Neuronal stem cell (in vitro differentiated cells): ENCODE data around the gene LAPTM4A.

Experiments
- DNase-seq: peaks from one replicate; pipeline ENCODE4 v3.0.0-alpha.2; 2013; ENCODE audit warnings: low spot score
- H2AFZ ChIP-seq: one replicate; pipeline ENCODE4 v1.6.1; 2013; ENCODE audit warnings: mild to moderate bottlenecking, low read length, inconsistent platforms
- H2AK5ac ChIP-seq: 2 replicates; pipeline ENCODE4 v1.6.1; 2013; ENCODE audit warnings: low read depth, mild to moderate bottlenecking, inconsistent platforms, low read length, moderate library complexity, mixed read lengths
- H2BK120ac ChIP-seq: 2 replicates; pipeline ENCODE4 v1.6.1; 2013; ENCODE audit warnings: low read depth, mild to moderate bottlenecking, inconsistent platforms, low read length, moderate library complexity, mixed read lengths
- H2BK12ac ChIP-seq: one replicate; pipeline ENCODE4 v1.6.1; 2013; ENCODE audit warnings: low read length, inconsistent platforms
- H2BK15ac ChIP-seq: 2 replicates; pipeline ENCODE4 v1.6.1; 2013; ENCODE audit warnings: mild to moderate bottlenecking, low read length, inconsistent platforms, mixed read lengths
- H2BK5ac ChIP-seq: one replicate; pipeline ENCODE4 v1.6.1; 2013; ENCODE audit warnings: inconsistent platforms, mild to moderate bottlenecking, low read length, moderate library complexity
- H3K14ac ChIP-seq: one replicate; pipeline ENCODE4 v1.6.1; 2013; ENCODE audit warnings: low read length, inconsistent platforms
- H3K18ac ChIP-seq: 2 replicates; pipeline ENCODE4 v1.6.1; 2013; ENCODE audit warnings: low read length, inconsistent platforms
- H3K23ac ChIP-seq: 2 replicates; pipeline ENCODE4 v1.6.1; 2013; ENCODE audit warnings: low read depth, mild to moderate bottlenecking, mixed read lengths, low read length, inconsistent platforms; ENCODE audit not compliant: poor library complexity
- H3K27ac ChIP-seq: replicated peaks from 3 replicates; pipeline ENCODE4 v1.5.1; 2013; ENCODE audit warnings: low read length, inconsistent platforms
- H3K27me3 ChIP-seq, 3 experiments: 2 replicates each; pipeline ENCODE4 v1.6.1; 2013; ENCODE audit warnings: low read length in 3 of 3, mild to moderate bottlenecking in 2 of 3, inconsistent platforms in 1 of 3, low read depth in 1 of 3, mixed read lengths in 1 of 3, moderate library complexity in 1 of 3; ENCODE audit not compliant: control insufficient read depth in 3 of 3, insufficient read depth in 3 of 3
- H3K36me3 ChIP-seq, 2 donors: replicated peaks in 1 of 2; 2 replicates each; pipeline ENCODE4 v1.6.1; 2013; ENCODE audit warnings: low read length in 2 of 2; ENCODE audit not compliant: control insufficient read depth in 2 of 2, insufficient read depth in 2 of 2
- H3K4ac ChIP-seq: 2 replicates; pipeline ENCODE4 v1.6.1; 2013; ENCODE audit warnings: inconsistent platforms, mild to moderate bottlenecking, low read length, moderate library complexity
- H3K4me1 ChIP-seq, 2 donors: 1 replicate in 1 of 2; 2 replicates in 1 of 2; pipeline ENCODE4 v1.6.1; 2013; ENCODE audit warnings: low read length in 2 of 2, low read depth in 1 of 2; ENCODE audit not compliant: control insufficient read depth in 2 of 2, insufficient read depth in 1 of 2
- H3K4me2 ChIP-seq: one replicate; pipeline ENCODE4 v1.6.1; 2013; ENCODE audit warnings: mild to moderate bottlenecking, low read length, inconsistent platforms; ENCODE audit not compliant: insufficient read depth, poor library complexity, severe bottlenecking
- H3K4me3 ChIP-seq, 2 donors: 2 replicates each; pipeline ENCODE4 v1.5.1; 2013; ENCODE audit warnings: low read length in 2 of 2, mild to moderate bottlenecking in 2 of 2, inconsistent platforms in 1 of 2, moderate library complexity in 1 of 2
- H3K79me1 ChIP-seq: one replicate; pipeline ENCODE4 v1.6.1; 2013; ENCODE audit warnings: low read depth, mild to moderate bottlenecking, inconsistent platforms, low read length, moderate library complexity
- H3K9ac ChIP-seq: one replicate; pipeline ENCODE4 v1.6.1; 2013; ENCODE audit warnings: mild to moderate bottlenecking, low read depth, low read length, inconsistent platforms; ENCODE audit not compliant: poor library complexity
- H3K9me3 ChIP-seq, 2 donors: replicated peaks in 1 of 2; 2 replicates each; pipeline versions ENCODE3 to v1.6.1; 2013; ENCODE audit warnings: low read length in 2 of 2, mild to moderate bottlenecking in 2 of 2, inconsistent platforms in 1 of 2, low read depth in 1 of 2, mixed read lengths in 1 of 2, moderate library complexity in 1 of 2; ENCODE audit not compliant: control insufficient read depth in 2 of 2, insufficient read depth in 1 of 2
- H4K8ac ChIP-seq: one replicate; pipeline ENCODE4 v1.6.1; 2013; ENCODE audit warnings: low read depth, mild to moderate bottlenecking, inconsistent platforms, low read length, moderate library complexity
- H4K91ac ChIP-seq: one replicate; pipeline ENCODE4 v1.6.1; 2013; ENCODE audit warnings: low read length, low read depth, mild to moderate bottlenecking, inconsistent platforms; ENCODE audit not compliant: poor library complexity
- WGBS, 2 donors: extraction: QIAGEN DNeasy Blood & Tissue Kit; methylation state at CpG; one replicate each; pipeline ENCODE4 v1.1.7; 2013; ENCODE audit warnings: missing lambda C conversion rate in 2 of 2, mixed read lengths in 1 of 2; ENCODE audit not compliant: insufficient read length in 2 of 2, insufficient replicate concordance in 1 of 2; ENCODE audit errors: extremely low coverage in 2 of 2; 5-methylcytosine and 5-hydroxymethylcytosine counted together

LAPTM4A gene

DNA sequence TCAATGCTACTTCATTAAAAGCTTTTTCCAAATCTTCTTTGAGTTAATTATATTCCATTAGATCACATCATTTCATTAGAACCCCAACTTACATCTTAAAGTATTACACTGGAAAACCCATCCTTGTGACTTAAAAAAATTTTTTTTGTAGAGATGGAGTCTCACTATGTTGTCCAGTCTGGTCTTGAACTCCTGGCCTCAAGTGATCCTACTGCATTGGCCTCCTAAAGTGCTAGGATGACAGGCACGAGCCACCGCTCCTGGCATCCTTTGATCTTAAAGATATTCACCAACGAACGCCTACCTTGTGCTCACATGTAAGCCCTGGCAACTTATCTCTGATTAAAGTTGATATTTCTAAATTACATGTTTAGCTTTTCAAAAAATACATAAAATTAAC, 6.7 kb downstream of the LAPTM4A start:
- Histone ChIP-seq H4K8ac (no peak overlapping the region), H3K23ac (no peak overlapping the region), H3K9ac (no peak overlapping the region), H3K4me1 (peaks cover 4 to 9% of the 10 kb centered on the region in 2 donors), H3K27me3 (no peaks in the 10 kb centered on the region), H4K91ac (no peak overlapping the region), H2BK120ac (no peak overlapping the region), H3K14ac (no peak overlapping the region), H3K4me3 (no peak overlapping the region), H2BK12ac (no peak overlapping the region), H3K4ac (no peak overlapping the region), H2BK15ac (no peak overlapping the region), H3K9me3 (no peaks in the 10 kb centered on the region), H3K36me3 (peaks cover 10 to 68% of the 10 kb centered on the region in 2 donors), H3K4me2 (no peak overlapping the region), H3K18ac (no peak overlapping the region), H3K79me1 (peaks cover 2% of the 10 kb centered on the region), H2AFZ (no peak overlapping the region), H3K27ac (no peak overlapping the region), H2AK5ac (no peak overlapping the region), H2BK5ac (no peak overlapping the region)
- DNase-seq, result no peak
- WGBS, 2 donors, result no CpG with 5 or more reads among the region's 4 CpGs

DNA sequence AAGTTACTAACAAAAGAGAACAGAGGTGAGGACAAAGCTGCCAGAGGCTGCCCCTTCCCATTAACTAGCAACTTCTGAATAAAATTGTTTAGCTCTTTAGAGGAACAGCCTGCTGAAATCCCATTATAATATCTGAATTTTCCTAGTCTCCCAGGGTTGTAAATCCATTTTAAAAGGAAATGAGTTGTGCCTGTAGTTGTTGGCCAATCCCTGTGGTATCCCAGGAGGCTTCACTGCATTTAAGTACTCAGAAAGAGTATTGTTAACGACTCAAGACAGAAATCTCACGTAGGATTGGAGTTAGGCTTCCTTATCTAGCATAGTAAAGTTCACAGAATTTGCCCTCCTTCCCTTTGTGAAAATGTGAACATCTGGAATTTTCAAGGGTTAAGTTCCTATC, 8.9 kb downstream of the LAPTM4A start:
- no peak overlapping the region for H3K4me3 ChIP-seq
- no peak overlapping the region for H3K27ac ChIP-seq

DNA sequence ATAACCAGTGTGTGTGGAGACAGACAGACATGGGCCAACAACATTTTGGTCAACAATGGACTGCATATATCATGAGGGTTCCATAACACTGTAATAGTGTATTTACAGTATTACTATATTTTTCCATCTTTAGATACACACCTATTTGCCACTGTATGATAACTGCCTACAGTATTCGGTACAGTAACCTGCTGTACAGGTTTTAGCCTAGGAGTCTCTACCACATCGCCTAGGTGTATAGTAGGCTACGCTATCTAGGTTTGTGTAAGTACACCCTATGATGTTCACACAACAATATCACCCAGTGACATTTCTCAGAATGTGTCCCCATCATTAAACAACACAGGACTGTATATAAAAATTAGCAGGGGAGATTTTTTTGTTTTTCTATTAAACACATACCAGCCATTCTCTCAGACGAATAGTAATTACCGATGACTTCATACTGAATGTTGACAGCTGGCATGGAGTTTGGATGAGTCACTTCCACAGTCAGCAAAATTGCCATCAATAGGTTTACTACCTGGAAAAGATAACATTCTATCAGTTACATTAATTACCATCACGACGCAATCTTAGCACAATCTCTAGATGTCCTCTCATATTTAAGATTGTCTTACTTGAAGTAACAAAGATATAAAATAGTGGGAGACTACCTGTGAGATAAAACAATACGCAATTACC, 10.8 kb downstream of the LAPTM4A start:
- no peak overlapping the region for H3K18ac ChIP-seq
- no peaks in the 10 kb centered on the region for H3K27me3 ChIP-seq
- peaks cover 23 to 92% of the 10 kb centered on the region in 2 donors for H3K36me3 ChIP-seq
- H2BK5ac ChIP-seq, result no peak overlapping the region
- H2BK15ac ChIP-seq, result no peak overlapping the region
- H3K4me3 ChIP-seq, result no peak overlapping the region
- no peak overlapping the region for H3K27ac ChIP-seq
- DNase-seq, result no peak
- no peak overlapping the region for H3K23ac ChIP-seq
- no CpG with 5 or more reads among the region's 8 CpGs for WGBS, 2 donors
- no peak overlapping the region for H2BK120ac ChIP-seq
- H3K4me2 ChIP-seq, result no peak overlapping the region
- H4K91ac ChIP-seq, result no peak overlapping the region
- no peaks in the 10 kb centered on the region for H3K9me3 ChIP-seq
- no peak overlapping the region for H2BK12ac ChIP-seq
- no peak overlapping the region for H4K8ac ChIP-seq
- H3K14ac ChIP-seq, result no peak overlapping the region
- H3K79me1 ChIP-seq, result no peaks in the 10 kb centered on the region
- H2AK5ac ChIP-seq, result no peak overlapping the region
- no peak overlapping the region for H3K4ac ChIP-seq
- no peak overlapping the region for H3K9ac ChIP-seq
- H2AFZ ChIP-seq, result no peak overlapping the region
- no peaks in the 10 kb centered on the region for H3K4me1 ChIP-seq

More for the DNA sequence above, 8.9 kb downstream of the LAPTM4A start:
- no peak overlapping the region for H2AFZ ChIP-seq
- H2BK5ac ChIP-seq, result no peak overlapping the region
- H2BK120ac ChIP-seq, result no peak overlapping the region
- no peak overlapping the region for H2AK5ac ChIP-seq
- H3K27me3 ChIP-seq, result no peaks in the 10 kb centered on the region
- H2BK12ac ChIP-seq, result no peak overlapping the region
- no peak for DNase-seq
- H3K23ac ChIP-seq, result no peak overlapping the region
- no peak overlapping the region for H4K8ac ChIP-seq
- no peak overlapping the region for H4K91ac ChIP-seq
- H3K14ac ChIP-seq, result no peak overlapping the region
- H3K9ac ChIP-seq, result no peak overlapping the region
- no peak overlapping the region for H3K18ac ChIP-seq
- H3K4me1 ChIP-seq, result no peaks in the 10 kb centered on the region
- H3K9me3 ChIP-seq, result no peaks in the 10 kb centered on the region
- no CpG with 5 or more reads among the region's 2 CpGs for WGBS, 2 donors
- no peaks in the 10 kb centered on the region for H3K79me1 ChIP-seq
- H3K36me3 ChIP-seq, result peaks cover 14 to 82% of the 10 kb centered on the region in 2 donors
- no peak overlapping the region for H2BK15ac ChIP-seq
- H3K4ac ChIP-seq, result no peak overlapping the region
- H3K4me2 ChIP-seq, result no peak overlapping the region

DNA sequence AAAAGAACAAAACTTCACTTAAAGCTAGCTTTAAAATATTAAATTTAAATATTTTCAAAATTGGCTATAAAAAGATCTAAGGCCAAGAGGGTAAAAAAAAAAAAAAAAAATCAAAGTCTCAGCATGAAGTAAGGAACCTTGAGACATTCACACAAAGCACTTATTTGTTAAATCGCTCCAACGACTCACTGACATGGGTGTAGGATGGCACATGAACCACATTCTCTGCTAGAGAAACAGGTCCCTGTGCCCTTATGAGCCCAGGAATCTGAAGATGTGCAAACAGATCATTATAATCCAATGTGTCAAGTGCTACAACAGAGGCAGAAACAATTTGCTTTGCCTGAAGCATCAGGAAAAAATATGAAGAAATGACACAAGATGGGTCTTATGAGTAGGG, 13.8 kb downstream of the LAPTM4A start:
- no peak for DNase-seq
- H3K27ac ChIP-seq, result no peak overlapping the region
- H3K4ac ChIP-seq, result no peak overlapping the region
- no peak overlapping the region for H4K91ac ChIP-seq
- H2BK15ac ChIP-seq, result no peak overlapping the region
- H3K4me3 ChIP-seq, result no peak overlapping the region
- WGBS, 2 donors, result no CpG with 5 or more reads among the region's 2 CpGs
- H3K27me3 ChIP-seq, result no peaks in the 10 kb centered on the region
- H2AK5ac ChIP-seq, result no peak overlapping the region
- no peak overlapping the region for H2AFZ ChIP-seq
- H2BK120ac ChIP-seq, result no peak overlapping the region
- no peak overlapping the region for H4K8ac ChIP-seq
- H3K79me1 ChIP-seq, result no peaks in the 10 kb centered on the region
- no peak overlapping the region for H3K23ac ChIP-seq
- no peak overlapping the region for H2BK12ac ChIP-seq
- no peak overlapping the region for H3K9ac ChIP-seq
- H3K4me2 ChIP-seq, result no peak overlapping the region
- H3K36me3 ChIP-seq, result peaks cover 40 to 99% of the 10 kb centered on the region in 2 donors
- no peak overlapping the region for H2BK5ac ChIP-seq
- H3K18ac ChIP-seq, result no peak overlapping the region
- no peaks in the 10 kb centered on the region for H3K9me3 ChIP-seq
- no peak overlapping the region for H3K14ac ChIP-seq
- H3K4me1 ChIP-seq, result no peaks in the 10 kb centered on the region
